K562 (cell line): Measurements from ENCODE around the gene TEX14. TPM values are rescaled to one million over a fixed set of nuclear protein-coding genes. Genes with fewer than 3 reads are reported as not detected.

Experiments
- ATF4 ChIP-seq: fragments of 450-650 bp; formaldehyde crosslinking; IDR thresholded peaks from 2 replicates; pipeline ENCODE4 v1.4.0; 2022; ENCODE audit warnings: mild to moderate bottlenecking, moderate library complexity
- ATF7 ChIP-seq: fragments of 450-650 bp; IDR thresholded peaks from 2 replicates; pipeline ENCODE4 v1.7.1; 2014; ENCODE audit warnings: mild to moderate bottlenecking, moderate library complexity
- BDP1 ChIP-seq: IDR thresholded peaks from 3 replicates; pipeline ENCODE4 v1.6.1; 2011; ENCODE audit not compliant: insufficient read length, insufficient read depth
- E2F4 ChIP-seq: sonication (generic); formaldehyde crosslinking; IDR thresholded peaks from 2 replicates; pipeline ENCODE4 v1.8.0; 2022; ENCODE audit warnings: mild to moderate bottlenecking, low read depth, missing genetic modification reagents
- E2F6 ChIP-seq, 2 experiments: IDR thresholded peaks; 2 replicates each; pipeline ENCODE4 v1.6.1; 2011; ENCODE audit warnings: borderline replicate concordance in 1 of 2, control low read depth in 1 of 2, low read depth in 1 of 2, low read length in 1 of 2, mild to moderate bottlenecking in 1 of 2, mixed read lengths in 1 of 2, moderate library complexity in 1 of 2; ENCODE audit not compliant: insufficient read depth in 1 of 2, insufficient read length in 1 of 2, poor library complexity in 1 of 2, severe bottlenecking in 1 of 2; ENCODE audit errors: extremely low read depth in 1 of 2
- ERF ChIP-seq: fragments of 450-650 bp; formaldehyde crosslinking; IDR thresholded peaks from 2 replicates; pipeline ENCODE4 v1.4.0; 2020; ENCODE audit warnings: mild to moderate bottlenecking, mixed read lengths
- ETS2 ChIP-seq: IDR thresholded peaks from 2 replicates; pipeline ENCODE4 v1.6.1; 2016; ENCODE audit warnings: borderline replicate concordance, missing genetic modification characterization, mild to moderate bottlenecking, moderate library complexity, missing compliant biosample characterization; ENCODE audit not compliant: poor library complexity, severe bottlenecking
- MYBL2 ChIP-seq, 2 experiments: fragments of 450-650 bp in 1 of 2; sonication (generic) in 1 of 2; formaldehyde crosslinking in 1 of 2; IDR thresholded peaks; 2 replicates each; pipeline versions ENCODE4 v1.6.1 to v1.8.1; 2017 to 2022; ENCODE audit warnings: borderline replicate concordance in 1 of 2, inconsistent platforms in 1 of 2, low read depth in 1 of 2, mild to moderate bottlenecking in 1 of 2, missing genetic modification reagents in 1 of 2, moderate library complexity in 1 of 2
- POLR3A ChIP-seq: IDR thresholded peaks from 2 replicates; pipeline ENCODE4 v1.6.1; 2011; ENCODE audit warnings: borderline replicate concordance, mild to moderate bottlenecking, moderate library complexity; ENCODE audit not compliant: insufficient read length, insufficient read depth; ENCODE audit errors: extremely low read depth
- SAFB ChIP-seq: fragments of 200-400 bp; formaldehyde crosslinking; IDR thresholded peaks from 2 replicates; pipeline ENCODE4 v1.6.1; 2017; ENCODE audit warnings: low read depth, low read length, borderline replicate concordance
- SUPT5H ChIP-seq: fragments of 450-650 bp; IDR thresholded peaks from 2 replicates; pipeline ENCODE4 v1.6.1; 2016
- TOE1 ChIP-seq, 2 experiments: fragments of 450-650 bp in 1 of 2; sonication (generic) in 1 of 2; formaldehyde crosslinking in 1 of 2; IDR thresholded peaks; 2 replicates each; pipeline versions ENCODE4 v1.7.1 to v1.8.0; 2016 to 2022; ENCODE audit warnings: borderline replicate concordance in 2 of 2, mild to moderate bottlenecking in 2 of 2, antibody characterized with exemption in 1 of 2, inconsistent platforms in 1 of 2, low read depth in 1 of 2, missing genetic modification reagents in 1 of 2, moderate library complexity in 1 of 2
- XRCC5 ChIP-seq: fragments of 200-400 bp; formaldehyde crosslinking; IDR thresholded peaks from 2 replicates; pipeline ENCODE4 v1.6.1; 2017; ENCODE audit warnings: low read depth, mild to moderate bottlenecking, low read length
- YBX1 ChIP-seq: fragments of 450-650 bp; IDR thresholded peaks from 2 replicates; pipeline ENCODE4 v1.7.1; 2016; ENCODE audit warnings: mild to moderate bottlenecking
- ZNF444 ChIP-seq: fragments of 250-450 bp; sonication (Bioruptor Pico); IDR thresholded peaks from 2 replicates; pipeline ENCODE4 v1.4.0; 2020; ENCODE audit warnings: mild to moderate bottlenecking, moderate library complexity
- polyA plus RNA-seq, 8 experiments: library from polyadenylated mRNA; depleted of rRNA in 4 of 8; stranded (reverse) in 5 of 8; unstranded in 3 of 8; fragments of >200 nt; fragmentation: Nextera tagmentation in 2 of 8; fragmentation: Illumina TruSeq in 1 of 8; extraction: Ambion mirVana in 2 of 8; extraction: Trizol in 1 of 8; gene quantifications; 2 replicates each; pipeline versions ENCODE4 v1.2.1 to v1.2.3, GENCODE V29; 2011 to 2014; ENCODE audit warnings: inconsistent platforms in 1 of 8, missing spikeins in 1 of 8
- total RNA-seq, 7 experiments: library from RNA; depleted of rRNA in 6 of 7; stranded (reverse); fragments of >200 nt in 6 of 7; fragmentation: Illumina TruSeq in 2 of 7; extraction: Trizol in 2 of 7; gene quantifications; 2 replicates each; pipeline versions ENCODE4 v1.2.1 to v1.2.3, GENCODE V29; 2011 to 2021; ENCODE audit warnings: low replicate concordance in 1 of 7
- TF ChIP-seq, protein P1 (sequence below): fragments of 450-650 bp; IDR thresholded peaks from 2 replicates; pipeline ENCODE4 v1.6.1; 2018; ENCODE audit not compliant: partially characterized antibody

The TEX14 gene
- total and polyA plus RNA-seq, 9 of the 15 experiments (the other 6 are each of a cell fraction or from before 2014, with no cell fraction given), result 0.05 to 0.12 (median 0.09) TPM; not detected in 1

GRCh38 chr17:58665946-58666857 lies 25.6 kb downstream of the TEX14 start (continued):
- TF ChIP-seq, protein P1, sequence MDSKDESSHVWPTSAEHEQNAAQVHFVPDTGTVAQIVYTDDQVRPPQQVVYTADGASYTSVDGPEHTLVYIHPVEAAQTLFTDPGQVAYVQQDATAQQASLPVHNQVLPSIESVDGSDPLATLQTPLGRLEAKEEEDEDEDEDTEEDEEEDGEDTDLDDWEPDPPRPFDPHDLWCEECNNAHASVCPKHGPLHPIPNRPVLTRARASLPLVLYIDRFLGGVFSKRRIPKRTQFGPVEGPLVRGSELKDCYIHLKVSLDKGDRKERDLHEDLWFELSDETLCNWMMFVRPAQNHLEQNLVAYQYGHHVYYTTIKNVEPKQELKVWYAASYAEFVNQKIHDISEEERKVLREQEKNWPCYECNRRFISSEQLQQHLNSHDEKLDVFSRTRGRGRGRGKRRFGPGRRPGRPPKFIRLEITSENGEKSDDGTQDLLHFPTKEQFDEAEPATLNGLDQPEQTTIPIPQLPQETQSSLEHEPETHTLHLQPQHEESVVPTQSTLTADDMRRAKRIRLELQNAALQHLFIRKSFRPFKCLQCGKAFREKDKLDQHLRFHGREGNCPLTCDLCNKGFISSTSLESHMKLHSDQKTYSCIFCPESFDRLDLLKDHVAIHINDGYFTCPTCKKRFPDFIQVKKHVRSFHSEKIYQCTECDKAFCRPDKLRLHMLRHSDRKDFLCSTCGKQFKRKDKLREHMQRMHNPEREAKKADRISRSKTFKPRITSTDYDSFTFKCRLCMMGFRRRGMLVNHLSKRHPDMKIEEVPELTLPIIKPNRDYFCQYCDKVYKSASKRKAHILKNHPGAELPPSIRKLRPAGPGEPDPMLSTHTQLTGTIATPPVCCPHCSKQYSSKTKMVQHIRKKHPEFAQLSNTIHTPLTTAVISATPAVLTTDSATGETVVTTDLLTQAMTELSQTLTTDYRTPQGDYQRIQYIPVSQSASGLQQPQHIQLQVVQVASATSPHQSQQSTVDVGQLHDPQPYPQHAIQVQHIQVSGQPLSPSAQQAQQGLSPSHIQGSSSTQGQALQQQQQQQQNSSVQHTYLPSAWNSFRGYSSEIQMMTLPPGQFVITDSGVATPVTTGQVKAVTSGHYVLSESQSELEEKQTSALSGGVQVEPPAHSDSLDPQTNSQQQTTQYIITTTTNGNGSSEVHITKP, result no peak
- TF ChIP-seq ATF4 (CRISPR knock-in tag), result no peak
- no peak for TF ChIP-seq BDP1
- no peak for TF ChIP-seq ETS2
- TF ChIP-seq YBX1, result no peak
- TF ChIP-seq TOE1 (IDR thresholded peaks at IDR 0.05; ENCODE audit: borderline replicate concordance), result no peak
- TF ChIP-seq TOE1 (CRISPR knock-in tag; IDR thresholded peaks at IDR 0.05; ENCODE audit: borderline replicate concordance, low read depth), result no peak
- no peak for TF ChIP-seq MYBL2 (IDR thresholded peaks at IDR 0.05; ENCODE audit: low read depth)
- TF ChIP-seq MYBL2 (CRISPR knock-in tag; IDR thresholded peaks at IDR 0.05; ENCODE audit: borderline replicate concordance), result no peak
- TF ChIP-seq SUPT5H, result peak; percentile 87
- TF ChIP-seq ATF7, result no peak
- no peak for TF ChIP-seq XRCC5
- no peak for TF ChIP-seq E2F4 (CRISPR knock-in tag)
- no peak for TF ChIP-seq ZNF444 (CRISPR knock-in tag)
- no peak for TF ChIP-seq E2F6 (IDR thresholded peaks at IDR 0.05; ENCODE audit: borderline replicate concordance in 1 of 2, extremely low read depth in 1 of 2, insufficient read depth in 1 of 2, insufficient read length in 1 of 2, low read depth in 1 of 2, low read length in 1 of 2, poor library complexity in 1 of 2, severe bottlenecking in 1 of 2)
- no peak for TF ChIP-seq SAFB
- TF ChIP-seq POLR3A, result no peak
- no peak for TF ChIP-seq ERF (CRISPR knock-in tag)
